ENCODE results near the gene TRMT112.
A peak's percentile ranks its signal among the peaks of the same experiment; 100 is the strongest.
"Not testable (repeated sequence)": the region's sequence is repeated elsewhere in the genome, so short reads cannot be mapped to it uniquely, and the experiment has no call there.

The TRMT112 gene

GRCh38 chr11:64312947-64313346 is 4.4 kb downstream of the TRMT112 start:
- DNase-seq (ENCODE audit: low spot score) = no peak

GRCh38 chr11:64307795-64308194 is 9.6 kb downstream of the TRMT112 start:
- not testable (repeated sequence) for DNase-seq (ENCODE audit: low spot score)

GRCh38 chr11:64306876-64307622 is 10.3 kb downstream of the TRMT112 start:
- DNase-seq (ENCODE audit: low spot score) = peak; percentile 57

GRCh38 chr11:64306563-64306875 is 10.8 kb downstream of the TRMT112 start:
- DNase-seq (ENCODE audit: low spot score) = no peak

GRCh38 chr11:64305691-64306562 is 11.4 kb downstream of the TRMT112 start:
- peak; percentile 63 for DNase-seq (ENCODE audit: low spot score)

- peak; percentile 96 for DNase-seq (ENCODE audit: low spot score)
Measured at GRCh38 chr11:64305075-64305690, 12.2 kb downstream of the TRMT112 start, which contains the start of gene ESRRA. TSS of gene ESRRA (plus strand) at chr11:64305524. CDS start at chr11:64307180, 1,656 bp downstream.

- peak; percentile 93 for DNase-seq (ENCODE audit: low spot score)
Measured at GRCh38 chr11:64304316-64305072, 12.9 kb downstream of the TRMT112 start.

- no peak for DNase-seq (ENCODE audit: low spot score)
Measured at GRCh38 chr11:64304032-64304315, 13.4 kb downstream of the TRMT112 start.

- no peak for DNase-seq (ENCODE audit: low spot score)
Measured at GRCh38 chr11:64303109-64304031, 14.0 kb downstream of the TRMT112 start.

- DNase-seq (ENCODE audit: low spot score) = no peak
Measured at GRCh38 chr11:64299847-64300648, 17.3 kb downstream of the TRMT112 start, which contains the start of gene CATSPERZ. TSS of gene CATSPERZ (plus strand) at chr11:64300358. CDS start at chr11:64300411, 53 bp downstream.

- DNase-seq (ENCODE audit: low spot score) = no peak
Measured at GRCh38 chr11:64298966-64299846, 18.2 kb downstream of the TRMT112 start.

GRCh38 chr11:64297699-64298358 is 19.5 kb downstream of the TRMT112 start:
- no peak for DNase-seq (ENCODE audit: low spot score)

GRCh38 chr11:64296830-64297698 is 20.3 kb downstream of the TRMT112 start:
- DNase-seq (ENCODE audit: low spot score) = no peak

GRCh38 chr11:64296236-64296635 is 21.1 kb downstream of the TRMT112 start:
- no peak for DNase-seq (ENCODE audit: low spot score)

GRCh38 chr11:64295760-64296159 is 21.6 kb downstream of the TRMT112 start:
- no peak for DNase-seq (ENCODE audit: low spot score)

- no peak for DNase-seq (ENCODE audit: low spot score)
Measured at GRCh38 chr11:64294774-64295173, 22.6 kb downstream of the TRMT112 start.

GRCh38 chr11:64292460-64293254 is 24.7 kb downstream of the TRMT112 start:
- no peak for DNase-seq (ENCODE audit: low spot score)
